Stimulated activated CD8-positive, alpha-beta memory T cell treated with anti-CD3 and anti-CD28 coated beads, Interleukin-2, amount 100 ng/mL, for 1 hour (primary cell): ENCODE results near the gene TYW1.
"Not testable (repeated sequence)": the region's sequence is repeated elsewhere in the genome, so short reads cannot be mapped to it uniquely, and the experiment has no call there.

Experiments used
- DNase-seq, 2 donors: peaks; one replicate each; pipeline ENCODE4 v3.0.0-alpha.2; 2020; ENCODE audit warnings: low read depth in 2 of 2

TYW1 gene

GRCh38 chr7:67248364-67248763 lies 251.7 kb downstream of the TYW1 start:
- DNase-seq, result not testable (repeated sequence)

- no peak for DNase-seq
Measured at GRCh38 chr7:67251986-67252558, 255.4 kb downstream of the TYW1 start.

- not testable (repeated sequence) for DNase-seq
Measured at GRCh38 chr7:67255076-67255475, 258.4 kb downstream of the TYW1 start.

GRCh38 chr7:67257779-67258178 lies 261.1 kb downstream of the TYW1 start:
- DNase-seq, result not testable (repeated sequence)

- not testable (repeated sequence) for DNase-seq
Measured at GRCh38 chr7:67259363-67259762, 262.7 kb downstream of the TYW1 start.

GRCh38 chr7:67260166-67260586 lies 263.5 kb downstream of the TYW1 start:
- DNase-seq, result not testable (repeated sequence)

GRCh38 chr7:67264000-67264399 lies 267.4 kb downstream of the TYW1 start:
- DNase-seq, result not testable (repeated sequence)

GRCh38 chr7:67266070-67266469 lies 269.4 kb downstream of the TYW1 start:
- DNase-seq, result not testable (repeated sequence)

GRCh38 chr7:67267914-67268313 lies 271.3 kb downstream of the TYW1 start:
- no peak for DNase-seq

GRCh38 chr7:67269916-67270315 lies 273.3 kb downstream of the TYW1 start:
- DNase-seq, result not testable (repeated sequence)
